Thyroid gland (tissue), 4 donors: ENCODE results near the gene ADARB1.

ENCODE experiments used
- CTCF ChIP-seq, 6 experiments: fragments of 200-600 bp in 3 of 6; fragments of 450-650 bp in 3 of 6; sonication (generic) in 3 of 6; IDR thresholded peaks; one replicate each; pipeline ENCODE4 v1.5.1; 2016 to 2019; ENCODE audit warnings: antibody characterized with exemption in 6 of 6, mild to moderate bottlenecking in 2 of 6, inconsistent platforms in 1 of 6, moderate library complexity in 1 of 6
- POLR2A ChIP-seq, 2 donors: fragments of 450-650 bp; IDR thresholded peaks; one replicate each; pipeline ENCODE4 v1.6.1; 2017; ENCODE audit warnings: antibody characterized with exemption in 2 of 2, mild to moderate bottlenecking in 2 of 2, moderate library complexity in 1 of 2

DNA sequence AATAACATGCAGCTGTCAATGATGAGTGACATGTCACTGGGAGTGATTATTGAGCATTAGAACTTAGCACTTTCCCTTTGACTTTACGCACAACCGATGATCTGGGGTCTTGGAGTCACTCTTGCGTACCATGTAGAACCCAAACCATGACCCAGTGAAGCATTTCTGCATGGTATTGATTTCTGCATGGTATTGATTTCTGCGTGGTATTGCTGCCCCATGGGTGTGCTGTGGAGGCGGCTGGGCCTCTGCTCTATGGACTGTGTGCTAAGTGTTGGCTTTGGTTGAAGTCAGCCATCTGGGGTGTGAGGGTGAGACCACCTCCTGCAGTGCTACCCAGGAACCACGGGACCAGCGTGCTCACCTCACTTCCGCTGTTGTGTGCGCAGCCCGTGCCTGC, 98.0 kb downstream of the ADARB1 start:
- TF ChIP-seq POLR2A (IDR thresholded peaks at IDR 0.05) = no peak
- TF ChIP-seq CTCF (IDR thresholded peaks at IDR 0.05) = no peak
